Mammary epithelial cell (primary cell): ENCODE data around the gene RSAD2.
"Not testable (repeated sequence)": the region's sequence is repeated elsewhere in the genome, so short reads cannot be mapped to it uniquely, and the experiment has no call there.

Experiments
- CTCF ChIP-seq, 2 donors: IDR thresholded peaks in 1 of 2; conservative IDR thresholded peaks in 1 of 2; 2 replicates each; pipeline ENCODE4 v1.5.1; 2011 to 2012; ENCODE audit warnings: inconsistent platforms in 2 of 2, low read length in 2 of 2, mild to moderate bottlenecking in 2 of 2, control low read depth in 1 of 2, low read depth in 1 of 2; ENCODE audit not compliant: insufficient read depth in 1 of 2; ENCODE audit errors: extremely low read depth in 1 of 2
- EZH2 ChIP-seq: IDR thresholded peaks from 2 replicates; pipeline ENCODE4 v1.6.1; 2012; ENCODE audit warnings: low read length, inconsistent platforms, borderline replicate concordance

GRCh38 chr2:6902581-6902980 is 25.0 kb downstream of the RSAD2 start:
- not testable (repeated sequence) for TF ChIP-seq CTCF (conservative IDR thresholded peaks at IDR 0.05 in 1 of 2, IDR thresholded peaks at IDR 0.05 in 1 of 2; ENCODE audit: extremely low read depth in 1 of 2, insufficient read depth in 1 of 2, low read depth in 1 of 2, low read length in 2 of 2); EZH2
